HEK293 (cell line): ENCODE measurements around the gene EPB41L5.

Experiments used
- CTCF ChIA-PET: fragments of 350-600 bp; formaldehyde crosslinking; extraction: SDS; loops from one replicate; lab custom pipeline; 2021; ENCODE audit warnings: antibody characterized with exemption; lab: Yijun Ruan, JAX
- POLR2A ChIA-PET: fragments of 300-600 bp; formaldehyde crosslinking; extraction: SDS; loops from one replicate; lab custom pipeline; 2020; ENCODE audit warnings: antibody characterized with exemption, inconsistent platforms; lab: Yijun Ruan, JAX
- H3K27ac ChIP-seq: fragments of 200-500 bp; sonication (Bioruptor generic); 2 replicates; pipeline ENCODE4 v1.5.1; 2014; ENCODE audit warnings: low read depth, low read length, control low read depth, inconsistent platforms; ENCODE audit errors: extremely low read depth
- H3K36me3 ChIP-seq, 2 experiments: fragments of 200-500 bp in 1 of 2; sonication (Bioruptor generic) in 1 of 2; 1 replicate in 1 of 2; 2 replicates in 1 of 2; pipeline ENCODE4 v1.5.1; 2014 to 2017; ENCODE audit warnings: inconsistent platforms in 2 of 2, low read length in 2 of 2; ENCODE audit not compliant: control insufficient read depth in 2 of 2, insufficient read depth in 1 of 2
- H3K4me1 ChIP-seq: fragments of 200-500 bp; sonication (Bioruptor generic); 2 replicates; pipeline ENCODE4 v1.5.1; 2014; ENCODE audit warnings: mild to moderate bottlenecking, low read length, inconsistent platforms; ENCODE audit not compliant: control insufficient read depth, insufficient read depth
- H3K4me3 ChIP-seq: 2 replicates; pipeline ENCODE4 v1.5.1; 2011; ENCODE audit warnings: low read depth, mild to moderate bottlenecking, control low read depth, low read length, moderate library complexity
- H3K9me3 ChIP-seq: fragments of 200-500 bp; sonication (Bioruptor generic); 2 replicates; pipeline ENCODE4 v1.5.1; 2014; ENCODE audit warnings: low read depth, low read length, inconsistent platforms; ENCODE audit not compliant: control insufficient read depth, insufficient read depth
- BCL6B ChIP-seq: fragments of 450-650 bp; formaldehyde crosslinking; IDR thresholded peaks from 2 replicates; pipeline ENCODE4 v1.5.1; 2017; ENCODE audit warnings: missing biosample characterization, missing genetic modification characterization
- HIC1 ChIP-seq: fragments of 450-650 bp; formaldehyde crosslinking; IDR thresholded peaks from 2 replicates; pipeline ENCODE4 v1.5.1; 2016; ENCODE audit warnings: missing biosample characterization, missing genetic modification characterization
- HOXD13 ChIP-seq: sonication (generic); formaldehyde crosslinking; IDR thresholded peaks from 2 replicates; pipeline ENCODE4 v1.8.0; 2022; ENCODE audit warnings: missing genetic modification reagents, borderline replicate concordance
- KLF10 ChIP-seq: fragments of 450-650 bp; IDR thresholded peaks from 2 replicates; pipeline ENCODE4 v1.5.1; 2018; ENCODE audit warnings: missing biosample characterization, mild to moderate bottlenecking, missing genetic modification characterization
- ZEB2 ChIP-seq: fragments of 450-650 bp; formaldehyde crosslinking; IDR thresholded peaks from 2 replicates; pipeline ENCODE4 v1.5.1; 2016; ENCODE audit warnings: missing biosample characterization, missing genetic modification characterization
- ZNF114 ChIP-seq: fragments of 450-650 bp; formaldehyde crosslinking; IDR thresholded peaks from 2 replicates; pipeline ENCODE4 v1.5.0; 2017; ENCODE audit warnings: missing biosample characterization, missing genetic modification characterization
- ZNF138 ChIP-seq: fragments of 450-650 bp; formaldehyde crosslinking; IDR thresholded peaks from 2 replicates; pipeline ENCODE4 v1.5.1; 2016; ENCODE audit warnings: missing biosample characterization, missing genetic modification characterization, borderline replicate concordance
- ZNF146 ChIP-seq: fragments of 450-650 bp; formaldehyde crosslinking; IDR thresholded peaks from 2 replicates; pipeline ENCODE4 v1.5.1; 2016; ENCODE audit warnings: missing biosample characterization, missing genetic modification characterization
- ZNF184 ChIP-seq: fragments of 450-650 bp; IDR thresholded peaks from 2 replicates; pipeline ENCODE4 v1.5.1; 2018; ENCODE audit warnings: missing biosample characterization, mild to moderate bottlenecking, missing genetic modification characterization
- ZNF221 ChIP-seq: fragments of 450-650 bp; formaldehyde crosslinking; IDR thresholded peaks from 2 replicates; pipeline ENCODE4 v1.5.1; 2017; ENCODE audit warnings: missing biosample characterization, missing genetic modification characterization, borderline replicate concordance
- ZNF350 ChIP-seq: fragments of 450-650 bp; formaldehyde crosslinking; IDR thresholded peaks from 2 replicates; pipeline ENCODE4 v1.5.0; 2017; ENCODE audit warnings: missing biosample characterization, mild to moderate bottlenecking, missing genetic modification characterization
- ZNF366 ChIP-seq: fragments of 450-650 bp; formaldehyde crosslinking; conservative IDR thresholded peaks from 2 replicates; pipeline ENCODE4 v1.5.1; 2016; ENCODE audit warnings: missing biosample characterization, missing genetic modification characterization
- ZNF514 ChIP-seq: fragments of 450-650 bp; formaldehyde crosslinking; IDR thresholded peaks from 2 replicates; pipeline ENCODE4 v1.5.1; 2016; ENCODE audit warnings: missing biosample characterization, missing genetic modification characterization
- ZNF549 ChIP-seq: fragments of 450-650 bp; IDR thresholded peaks from 2 replicates; pipeline ENCODE4 v1.5.1; 2018; ENCODE audit warnings: missing biosample characterization, missing genetic modification characterization, mild to moderate bottlenecking, inconsistent platforms, moderate library complexity
- ZNF571 ChIP-seq: fragments of 450-650 bp; formaldehyde crosslinking; IDR thresholded peaks from 2 replicates; pipeline ENCODE4 v1.5.0; 2017; ENCODE audit warnings: missing biosample characterization, missing genetic modification characterization
- ZNF596 ChIP-seq: fragments of 450-650 bp; IDR thresholded peaks from 2 replicates; pipeline ENCODE4 v1.5.0; 2018; ENCODE audit warnings: missing biosample characterization, mild to moderate bottlenecking, missing genetic modification characterization, moderate library complexity
- ZNF621 ChIP-seq: fragments of 450-650 bp; formaldehyde crosslinking; IDR thresholded peaks from 2 replicates; pipeline ENCODE4 v1.5.1; 2017; ENCODE audit warnings: missing biosample characterization, missing genetic modification characterization
- ZNF670 ChIP-seq: fragments of 450-650 bp; formaldehyde crosslinking; IDR thresholded peaks from 2 replicates; pipeline ENCODE4 v1.5.1; 2016; ENCODE audit warnings: missing biosample characterization, missing genetic modification characterization, low read depth
- ZNF777 ChIP-seq: fragments of 450-650 bp; formaldehyde crosslinking; IDR thresholded peaks from 2 replicates; pipeline ENCODE4 v1.5.1; 2017; ENCODE audit warnings: missing biosample characterization, missing genetic modification characterization, borderline replicate concordance
- ZNF785 ChIP-seq: fragments of 450-650 bp; formaldehyde crosslinking; IDR thresholded peaks from 2 replicates; pipeline ENCODE4 v1.5.1; 2016; ENCODE audit warnings: missing biosample characterization, missing genetic modification characterization
- ZNF837 ChIP-seq: fragments of 450-650 bp; formaldehyde crosslinking; IDR thresholded peaks from 2 replicates; pipeline ENCODE4 v1.5.1; 2016; ENCODE audit warnings: missing biosample characterization, missing genetic modification characterization
- TF ChIP-seq, protein P1 (sequence below): fragments of 450-650 bp; formaldehyde crosslinking; IDR thresholded peaks from 2 replicates; pipeline ENCODE4 v1.5.1; 2016; ENCODE audit warnings: missing biosample characterization, missing genetic modification characterization, low read depth
- TF ChIP-seq, protein P2 (sequence below): fragments of 450-650 bp; formaldehyde crosslinking; conservative IDR thresholded peaks from 2 replicates; pipeline ENCODE4 v1.5.1; 2016; ENCODE audit warnings: low read depth, missing biosample characterization, missing genetic modification characterization
- TF ChIP-seq, protein P3 (sequence below): fragments of 450-650 bp; formaldehyde crosslinking; IDR thresholded peaks from 2 replicates; pipeline ENCODE4 v1.5.1; 2016; ENCODE audit warnings: missing biosample characterization, missing genetic modification characterization

Gene EPB41L5

GRCh38 chr2:120034027-120034426, 21.1 kb downstream of the EPB41L5 start:
- CTCF ChIA-PET, result no interaction called here
- Histone ChIP-seq H3K9me3 (no peaks in the 10 kb centered on the region), H3K4me3 (no peak overlapping the region), H3K27ac (no peak overlapping the region), H3K36me3 (no peaks in the 10 kb centered on the region), H3K4me1 (no peaks in the 10 kb centered on the region)
- POLR2A ChIA-PET, result interaction anchor here (0.5 kb wide), 1 partner anchor 21 kb away, joined by 3 read pairs; the partner anchor contains the start of gene EPB41L5
- no peak for TF ChIP-seq ZNF621 (tag by site-specific recombination)
- TF ChIP-seq ZNF785, result no peak
- no peak for TF ChIP-seq ZNF366 (tag by site-specific recombination)
- TF ChIP-seq ZNF184 (tag by site-specific recombination), result no peak
- TF ChIP-seq ZNF670 (tag by site-specific recombination), result no peak
- TF ChIP-seq, protein P1, sequence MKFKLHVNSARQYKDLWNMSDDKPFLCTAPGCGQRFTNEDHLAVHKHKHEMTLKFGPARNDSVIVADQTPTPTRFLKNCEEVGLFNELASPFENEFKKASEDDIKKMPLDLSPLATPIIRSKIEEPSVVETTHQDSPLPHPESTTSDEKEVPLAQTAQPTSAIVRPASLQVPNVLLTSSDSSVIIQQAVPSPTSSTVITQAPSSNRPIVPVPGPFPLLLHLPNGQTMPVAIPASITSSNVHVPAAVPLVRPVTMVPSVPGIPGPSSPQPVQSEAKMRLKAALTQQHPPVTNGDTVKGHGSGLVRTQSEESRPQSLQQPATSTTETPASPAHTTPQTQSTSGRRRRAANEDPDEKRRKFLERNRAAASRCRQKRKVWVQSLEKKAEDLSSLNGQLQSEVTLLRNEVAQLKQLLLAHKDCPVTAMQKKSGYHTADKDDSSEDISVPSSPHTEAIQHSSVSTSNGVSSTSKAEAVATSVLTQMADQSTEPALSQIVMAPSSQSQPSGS, result no peak
- TF ChIP-seq ZNF571 (tag by site-specific recombination), result no peak
- no peak for TF ChIP-seq KLF10 (tag by site-specific recombination)
- no peak for TF ChIP-seq ZNF549 (tag by site-specific recombination)
- no peak for TF ChIP-seq ZNF221
- TF ChIP-seq HIC1 (tag by site-specific recombination), result no peak
- TF ChIP-seq ZNF777, result no peak
- no peak for TF ChIP-seq ZNF514 (tag by site-specific recombination)
- no peak for TF ChIP-seq ZNF350
- TF ChIP-seq ZNF837 (tag by site-specific recombination), result no peak

DNA sequence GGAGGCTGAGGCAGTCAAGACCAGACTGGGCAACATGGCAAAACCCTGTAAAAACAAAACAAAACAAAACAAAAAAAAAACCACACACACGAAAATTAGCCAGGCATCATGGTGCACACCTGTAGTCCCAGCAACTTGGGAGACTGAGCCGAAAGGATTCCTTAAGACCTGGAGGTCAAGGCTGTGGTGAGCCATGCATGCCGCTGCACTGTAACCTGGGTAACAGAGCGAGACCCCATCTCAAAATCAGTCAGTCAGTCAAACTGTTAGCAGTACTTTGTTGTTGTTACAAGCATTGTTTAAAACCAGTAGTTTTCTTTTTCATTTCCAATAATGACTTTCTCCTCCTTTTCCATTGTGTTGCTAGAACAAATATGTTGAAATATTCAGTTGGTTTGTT, 21.7 kb downstream of the EPB41L5 start:
- ChIA-PET CTCF (no interaction called here), POLR2A (no interaction called here)
- Histone ChIP-seq H3K36me3 (no peaks in the 10 kb centered on the region), H3K4me3 (no peak overlapping the region), H3K9me3 (no peaks in the 10 kb centered on the region), H3K27ac (no peak overlapping the region), H3K4me1 (no peaks in the 10 kb centered on the region)
- no peak for TF ChIP-seq ZNF670 (tag by site-specific recombination)
- TF ChIP-seq HOXD13, result no peak
- TF ChIP-seq ZEB2 (tag by site-specific recombination), result no peak
- TF ChIP-seq, protein P2, sequence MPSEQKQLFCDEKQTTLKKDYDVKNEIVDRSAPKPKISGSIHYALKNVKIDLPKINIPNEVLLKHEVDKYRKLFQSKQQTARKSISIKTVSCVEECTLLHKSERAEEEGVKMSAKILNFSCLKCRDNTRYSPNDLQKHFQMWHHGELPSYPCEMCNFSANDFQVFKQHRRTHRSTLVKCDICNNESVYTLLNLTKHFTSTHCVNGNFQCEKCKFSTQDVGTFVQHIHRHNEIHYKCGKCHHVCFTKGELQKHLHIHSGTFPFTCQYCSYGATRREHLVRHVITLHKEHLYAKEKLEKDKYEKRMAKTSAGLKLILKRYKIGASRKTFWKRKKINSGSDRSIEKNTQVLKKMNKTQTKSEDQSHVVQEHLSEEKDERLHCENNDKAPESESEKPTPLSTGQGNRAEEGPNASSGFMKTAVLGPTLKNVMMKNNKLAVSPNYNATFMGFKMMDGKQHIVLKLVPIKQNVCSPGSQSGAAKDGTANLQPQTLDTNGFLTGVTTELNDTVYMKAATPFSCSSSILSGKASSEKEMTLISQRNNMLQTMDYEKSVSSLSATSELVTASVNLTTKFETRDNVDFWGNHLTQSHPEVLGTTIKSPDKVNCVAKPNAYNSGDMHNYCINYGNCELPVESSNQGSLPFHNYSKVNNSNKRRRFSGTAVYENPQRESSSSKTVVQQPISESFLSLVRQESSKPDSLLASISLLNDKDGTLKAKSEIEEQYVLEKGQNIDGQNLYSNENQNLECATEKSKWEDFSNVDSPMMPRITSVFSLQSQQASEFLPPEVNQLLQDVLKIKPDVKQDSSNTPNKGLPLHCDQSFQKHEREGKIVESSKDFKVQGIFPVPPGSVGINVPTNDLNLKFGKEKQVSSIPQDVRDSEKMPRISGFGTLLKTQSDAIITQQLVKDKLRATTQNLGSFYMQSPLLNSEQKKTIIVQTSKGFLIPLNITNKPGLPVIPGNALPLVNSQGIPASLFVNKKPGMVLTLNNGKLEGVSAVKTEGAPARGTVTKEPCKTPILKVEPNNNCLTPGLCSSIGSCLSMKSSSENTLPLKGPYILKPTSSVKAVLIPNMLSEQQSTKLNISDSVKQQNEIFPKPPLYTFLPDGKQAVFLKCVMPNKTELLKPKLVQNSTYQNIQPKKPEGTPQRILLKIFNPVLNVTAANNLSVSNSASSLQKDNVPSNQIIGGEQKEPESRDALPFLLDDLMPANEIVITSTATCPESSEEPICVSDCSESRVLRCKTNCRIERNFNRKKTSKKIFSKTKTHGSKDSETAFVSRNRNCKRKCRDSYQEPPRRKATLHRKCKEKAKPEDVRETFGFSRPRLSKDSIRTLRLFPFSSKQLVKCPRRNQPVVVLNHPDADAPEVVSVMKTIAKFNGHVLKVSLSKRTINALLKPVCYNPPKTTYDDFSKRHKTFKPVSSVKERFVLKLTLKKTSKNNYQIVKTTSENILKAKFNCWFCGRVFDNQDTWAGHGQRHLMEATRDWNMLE (tag by site-specific recombination), result no peak
- no peak for TF ChIP-seq ZNF184 (tag by site-specific recombination)
- no peak for TF ChIP-seq ZNF596 (tag by site-specific recombination)
- no peak for TF ChIP-seq BCL6B (tag by site-specific recombination)
- TF ChIP-seq ZNF146, result no peak
- TF ChIP-seq ZNF138, result no peak
- TF ChIP-seq ZNF621 (tag by site-specific recombination), result no peak
- TF ChIP-seq, protein P3, sequence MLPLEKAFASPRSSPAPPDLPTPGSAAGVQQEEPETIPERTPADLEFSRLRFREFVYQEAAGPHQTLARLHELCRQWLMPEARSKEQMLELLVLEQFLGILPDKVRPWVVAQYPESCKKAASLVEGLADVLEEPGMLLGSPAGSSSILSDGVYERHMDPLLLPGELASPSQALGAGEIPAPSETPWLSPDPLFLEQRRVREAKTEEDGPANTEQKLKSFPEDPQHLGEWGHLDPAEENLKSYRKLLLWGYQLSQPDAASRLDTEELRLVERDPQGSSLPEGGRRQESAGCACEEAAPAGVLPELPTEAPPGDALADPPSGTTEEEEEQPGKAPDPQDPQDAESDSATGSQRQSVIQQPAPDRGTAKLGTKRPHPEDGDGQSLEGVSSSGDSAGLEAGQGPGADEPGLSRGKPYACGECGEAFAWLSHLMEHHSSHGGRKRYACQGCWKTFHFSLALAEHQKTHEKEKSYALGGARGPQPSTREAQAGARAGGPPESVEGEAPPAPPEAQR, result no peak
- TF ChIP-seq ZNF114 (tag by site-specific recombination), result no peak
